Measurements from ENCODE around the gene MAN2B1.
A peak's percentile ranks its signal among the peaks of the same experiment; 100 is the strongest.
"Not testable (repeated sequence)": the region's sequence is repeated elsewhere in the genome, so short reads cannot be mapped to it uniquely, and the experiment has no call there.

MAN2B1 gene

GRCh38 chr19:12687496-12688196 is 21.1 kb upstream of the MAN2B1 start, which contains the start of gene GNG14:
Gene GNG14 (plus strand): TSS chr19:12687998. CDS start chr19:12688049, 51 bp downstream.
- DNase-seq, result no peak

DNA sequence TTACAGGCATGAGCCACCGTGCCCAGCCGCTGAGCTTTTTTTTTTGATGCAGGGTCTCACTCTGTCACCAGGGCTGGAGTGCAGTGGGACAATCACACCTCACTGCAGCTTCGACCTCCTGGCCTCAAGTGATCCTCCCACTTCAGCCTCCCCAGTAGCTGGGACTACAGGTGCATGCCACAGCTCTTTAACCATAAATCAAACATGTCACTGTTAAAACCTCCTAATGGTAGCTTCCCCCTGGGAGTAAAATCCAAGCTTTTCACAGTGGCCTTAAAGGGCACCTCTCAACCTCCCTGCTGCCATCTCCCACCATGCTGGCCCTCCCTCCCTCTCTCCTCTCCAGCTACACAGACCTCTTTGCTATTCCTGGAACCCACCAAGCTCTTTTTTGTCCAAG is 19.3 kb upstream of the MAN2B1 start:
- DNase-seq, result no peak

DNA sequence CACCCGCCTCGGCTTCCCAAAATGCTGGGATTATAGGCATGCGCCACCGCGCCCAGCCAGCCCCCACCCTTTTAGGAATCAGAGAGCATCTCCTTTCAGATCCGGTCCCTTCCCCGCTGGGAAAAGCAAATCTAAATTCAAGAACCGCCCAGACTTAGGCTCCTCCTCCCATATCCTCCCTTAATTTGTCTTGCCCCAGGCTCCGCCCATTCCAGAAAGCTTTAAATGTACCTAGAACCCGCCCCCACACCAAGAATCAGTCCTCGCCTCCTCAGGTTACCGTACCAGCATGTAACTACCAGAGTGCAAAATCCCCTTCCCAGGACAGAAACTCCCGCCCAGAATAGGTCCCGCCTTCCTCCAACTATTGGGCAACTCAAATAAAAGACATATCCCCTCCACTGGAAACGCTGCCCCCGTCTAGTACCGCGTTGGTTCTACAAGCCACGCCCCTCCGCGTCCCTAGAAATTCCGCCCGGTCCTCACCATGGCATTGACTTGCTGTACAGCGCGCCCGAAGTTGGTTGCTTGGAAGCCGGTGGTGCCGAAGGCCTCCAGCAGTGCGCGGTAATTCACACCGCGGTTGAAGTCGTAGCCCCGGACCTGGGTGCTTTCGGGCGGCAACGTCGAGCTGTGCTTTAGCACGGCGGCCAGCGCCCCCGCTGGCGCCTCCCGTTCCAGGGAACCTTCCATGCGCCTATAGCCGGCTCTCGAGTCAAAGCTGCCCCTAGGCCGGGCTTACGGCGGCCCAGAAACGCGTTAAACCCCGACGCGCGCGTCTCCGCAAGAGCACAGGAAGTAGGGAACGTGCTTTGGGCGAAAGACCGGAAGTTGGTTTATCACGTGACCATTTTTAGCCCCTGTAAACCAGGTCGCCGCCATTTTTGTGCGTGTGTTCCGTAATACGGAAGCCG is 14.8 kb upstream of the MAN2B1 start, which contains the start of gene DHPS:
TSS of gene DHPS (minus strand) at position 807 of the 914 bp plus-strand sequence. CDS start at position 693, 114 bp downstream.
- DNase-seq, result peak; percentile 99

GRCh38 chr19:12680034-12680433 is 13.5 kb upstream of the MAN2B1 start:
- no peak for DNase-seq

DNA sequence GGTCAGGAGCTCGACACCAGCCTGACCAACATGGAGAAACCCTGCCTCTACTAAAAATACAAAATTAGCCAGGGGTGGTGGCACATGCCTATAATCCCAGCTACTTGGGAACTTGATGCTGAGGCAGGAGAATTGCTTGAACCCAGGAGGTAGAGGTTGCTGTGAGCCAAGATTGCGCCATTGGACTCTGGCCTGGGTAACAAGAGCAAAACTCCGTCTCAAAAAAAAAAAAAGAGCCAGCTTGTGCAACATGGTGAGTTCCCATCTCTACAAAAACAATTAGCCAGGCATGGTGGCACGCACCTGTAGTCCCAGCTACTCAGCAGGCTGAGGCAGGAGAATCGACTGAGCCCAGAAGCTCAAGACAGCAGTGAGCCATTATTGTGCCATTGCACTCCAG is 11.5 kb upstream of the MAN2B1 start:
- not testable (repeated sequence) for DNase-seq

DNA sequence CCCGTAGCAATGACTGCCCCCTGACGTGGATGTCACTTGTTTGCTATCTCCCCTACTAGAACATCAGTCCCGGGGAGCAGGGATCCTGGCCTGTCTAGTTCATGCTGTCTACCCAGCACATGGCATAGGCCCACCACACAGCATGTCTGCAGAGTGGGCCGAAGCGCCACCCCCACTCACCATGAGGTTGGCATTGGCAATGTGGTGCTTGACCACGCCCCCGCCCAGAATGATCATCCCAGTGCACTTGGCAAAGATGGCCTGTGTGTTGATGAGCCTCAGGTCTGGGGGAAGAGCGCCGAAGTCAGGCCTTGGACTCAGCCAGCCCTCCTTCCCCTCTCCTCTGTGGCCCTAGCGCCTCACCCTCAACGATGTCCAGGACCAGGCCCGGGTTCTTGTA is 10.4 kb upstream of the MAN2B1 start:
- peak; percentile 4 for DNase-seq

- peak; percentile 92 for DNase-seq
Observed at GRCh38 chr19:12676384-12676792, 9.8 kb upstream of the MAN2B1 start.

DNA sequence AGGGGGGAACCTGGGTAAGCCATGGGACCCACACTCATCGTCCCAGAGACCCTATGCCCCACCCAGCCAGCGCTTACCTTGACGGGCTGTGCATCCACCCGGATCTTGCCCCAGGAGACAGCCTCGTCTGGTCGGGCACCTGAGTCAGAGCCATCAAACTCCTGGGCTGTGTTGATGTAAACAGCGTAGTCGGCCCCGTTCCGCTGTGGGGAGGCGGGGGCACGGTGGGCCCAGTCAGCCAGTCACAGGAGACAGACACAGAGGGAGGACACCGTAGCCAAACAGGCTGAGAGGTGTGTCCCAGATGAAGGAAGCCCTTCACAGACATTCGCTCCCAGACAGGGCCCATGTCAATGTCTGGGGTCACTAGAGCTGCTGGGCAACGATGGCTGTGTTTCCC is 9.4 kb upstream of the MAN2B1 start:
- DNase-seq, result no peak

DNA sequence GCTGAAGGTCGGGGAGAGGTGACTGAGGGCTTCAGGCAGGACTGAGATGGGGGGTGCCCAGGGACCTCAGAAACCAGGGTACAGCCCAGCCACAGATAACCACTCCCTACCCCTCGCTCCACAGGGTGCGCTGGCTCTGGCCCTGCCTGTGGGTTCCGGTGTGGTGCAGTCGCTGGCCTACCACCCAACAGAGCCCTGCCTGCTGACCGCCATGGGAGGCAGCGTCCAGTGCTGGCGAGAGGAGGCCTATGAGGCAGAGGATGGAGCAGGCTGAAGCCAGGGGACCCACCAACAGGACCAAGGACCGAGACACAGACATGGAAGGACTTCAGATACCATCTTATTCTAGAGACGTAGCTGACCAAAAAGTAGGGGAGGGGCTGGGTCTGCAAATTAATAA is 8.9 kb upstream of the MAN2B1 start:
- DNase-seq, result no peak

DNA sequence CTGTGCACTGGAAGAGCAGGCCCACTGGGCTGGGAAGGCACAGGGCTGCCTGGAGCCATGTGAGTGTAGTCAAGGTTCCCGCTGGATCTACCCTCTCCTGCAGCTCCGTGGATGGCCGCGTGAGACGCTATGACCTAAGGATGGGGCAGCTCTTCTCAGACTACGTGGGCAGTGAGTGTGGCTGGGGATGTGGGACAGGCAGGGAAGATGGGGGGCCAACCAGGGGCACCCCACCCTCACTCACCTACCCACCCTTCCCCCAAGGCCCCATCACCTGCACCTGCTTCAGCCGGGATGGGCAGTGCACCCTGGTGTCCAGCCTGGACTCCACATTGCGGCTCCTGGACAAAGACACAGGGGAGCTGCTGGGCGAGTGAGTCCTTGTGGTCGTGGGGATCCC is 6.2 kb upstream of the MAN2B1 start:
- no peak for DNase-seq

GRCh38 chr19:12670159-12670928 is 3.8 kb upstream of the MAN2B1 start:
- no peak for DNase-seq

- DNase-seq, result peak; percentile 90
Observed at GRCh38 chr19:12669270-12670158, 3.0 kb upstream of the MAN2B1 start.

DNA sequence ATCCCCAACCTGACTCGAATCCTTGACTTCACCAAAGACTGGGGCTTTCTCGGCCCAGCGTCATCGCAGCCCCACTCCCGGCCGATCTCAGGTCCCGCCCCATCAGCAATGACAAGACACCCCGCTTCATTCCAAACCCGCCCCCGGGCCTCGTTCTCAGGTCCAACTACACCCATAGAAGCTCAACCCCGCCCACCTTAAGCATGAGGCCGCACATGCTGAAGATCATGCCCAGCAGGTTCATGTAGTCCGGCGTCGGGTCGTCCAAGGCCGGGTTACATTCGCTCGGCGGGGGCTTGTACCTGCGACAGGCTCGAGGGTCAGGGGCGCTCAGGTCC is 2.4 kb upstream of the MAN2B1 start:
- peak; percentile 82 for DNase-seq

DNA sequence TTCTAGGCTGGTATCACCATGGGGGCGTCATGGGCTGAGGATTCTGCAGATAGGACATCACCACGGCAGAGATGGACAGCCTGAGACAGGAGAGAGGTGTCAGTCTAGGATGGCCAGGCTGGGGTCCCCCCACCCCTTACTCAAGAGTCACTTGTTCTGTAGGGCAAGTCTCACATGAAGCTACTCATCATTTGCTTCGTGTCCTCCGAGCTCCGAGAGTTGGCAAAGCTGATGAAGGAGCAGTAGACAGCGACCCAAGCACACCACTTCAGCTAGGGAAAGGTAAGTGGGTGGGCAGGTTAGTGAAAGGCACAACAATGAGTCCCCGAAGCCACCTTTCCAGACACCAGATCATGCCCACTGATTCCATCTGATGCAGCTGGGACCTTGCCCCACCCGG is 1.8 kb upstream of the MAN2B1 start:
- no peak for DNase-seq

DNA sequence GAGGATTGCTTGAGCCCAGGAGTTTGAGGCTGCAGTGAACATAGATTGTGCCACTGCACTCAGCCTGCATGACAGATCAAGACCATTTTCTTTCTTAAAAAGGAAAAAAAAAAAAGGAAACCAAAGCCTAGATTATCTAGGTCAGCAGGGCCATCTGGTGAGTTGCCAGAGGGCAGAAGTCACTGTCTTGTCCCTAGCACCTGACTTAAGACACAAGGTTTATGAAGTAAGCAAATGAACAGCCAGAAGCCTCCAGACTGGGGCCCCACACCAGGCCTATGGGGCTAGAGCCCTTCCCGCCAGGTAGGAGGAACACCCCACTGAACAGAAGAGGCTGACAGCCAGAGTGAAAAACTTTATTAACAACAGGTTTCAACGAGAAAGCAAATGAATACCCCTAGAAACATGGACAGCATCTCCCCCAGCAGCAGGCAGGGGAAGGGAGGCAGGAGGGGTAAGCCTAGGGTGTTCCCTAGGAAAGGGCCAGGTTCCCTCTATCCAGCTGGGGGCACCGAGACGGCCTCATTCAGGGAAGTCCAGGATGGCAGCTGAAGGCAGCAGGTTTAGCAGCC is 1.3 kb upstream of the MAN2B1 start:
- DNase-seq, result no peak

- DNase-seq, result no peak
Observed at GRCh38 chr19:12665671-12666264, 774 bp downstream of the MAN2B1 start.

DNA sequence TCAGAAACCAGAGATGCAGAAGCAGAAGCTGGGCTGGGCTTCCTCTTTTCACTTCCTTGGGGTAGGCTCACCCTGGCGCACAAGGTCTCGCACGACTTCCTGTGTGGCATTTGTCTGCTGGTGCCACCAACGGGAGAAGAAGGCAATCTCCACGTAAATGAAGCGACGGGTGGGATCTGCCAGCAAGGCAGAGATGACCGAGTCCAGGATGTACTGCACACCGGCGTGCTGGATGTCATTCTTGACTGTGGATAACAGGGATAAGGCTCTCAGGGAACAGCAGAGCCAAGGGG is 1.3 kb downstream of the MAN2B1 start:
- peak; percentile 80 for DNase-seq

DNA sequence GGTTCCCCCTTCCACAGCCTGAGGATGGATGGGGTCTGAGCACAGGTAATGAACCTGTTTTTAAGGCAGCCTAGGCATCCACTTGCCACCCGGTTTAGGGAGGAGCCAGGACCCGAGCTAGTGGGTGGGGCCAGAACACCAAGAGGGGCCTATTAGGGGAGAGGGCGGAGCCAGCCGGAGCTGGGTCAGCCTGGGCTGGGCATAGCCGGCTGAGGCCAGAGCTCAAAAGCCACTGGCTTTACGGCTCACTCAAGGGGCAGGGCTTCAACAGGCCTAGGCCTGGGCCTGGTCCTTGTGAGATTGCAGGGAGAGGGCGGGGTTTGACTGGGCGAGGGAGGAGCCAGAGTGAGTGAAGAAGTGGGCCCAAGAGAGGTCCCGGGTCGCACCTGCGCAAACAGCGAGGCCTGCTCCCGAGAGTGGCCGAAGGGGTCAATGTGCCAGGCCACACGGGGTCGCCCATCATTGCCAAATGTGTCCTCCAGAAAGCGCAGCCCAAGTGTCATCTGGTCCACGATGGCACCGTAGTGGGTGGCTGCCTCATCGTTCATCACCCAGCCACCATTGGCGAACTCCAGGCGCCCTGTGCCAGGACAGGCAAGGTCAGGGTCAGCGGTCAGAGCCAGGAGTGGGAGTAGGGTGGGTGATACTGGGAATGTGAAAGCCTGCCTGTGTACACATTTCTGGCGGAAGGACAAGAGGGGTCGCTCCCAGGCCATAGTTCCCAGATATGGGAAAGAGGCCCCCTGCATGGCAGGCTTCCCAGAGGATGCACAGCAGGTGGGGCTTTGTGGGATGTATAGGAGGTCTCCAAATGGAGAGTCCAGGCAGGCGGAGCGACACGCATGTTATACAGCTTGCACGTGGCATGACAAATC is 1.9 kb downstream of the MAN2B1 start:
- peak; percentile 74 for DNase-seq

DNA sequence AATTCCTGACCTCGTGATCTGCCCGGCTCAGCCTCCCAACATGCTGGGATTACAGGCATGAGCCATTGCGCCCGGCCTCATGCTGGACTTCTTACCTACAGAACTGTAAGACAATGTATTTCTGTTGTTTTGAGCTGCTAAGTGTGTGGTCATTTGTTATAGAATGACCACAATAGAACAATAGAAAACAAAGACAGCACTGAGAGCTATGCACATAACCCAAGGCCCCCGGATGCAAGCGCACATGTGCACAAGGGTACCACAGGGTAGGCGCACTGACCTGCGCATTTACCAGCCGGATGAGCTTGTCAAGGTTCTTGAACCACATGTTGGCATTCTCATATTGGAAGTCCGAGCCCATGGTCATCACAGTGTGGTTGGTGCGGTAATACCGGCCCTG is 5.6 kb downstream of the MAN2B1 start:
- DNase-seq, result no peak

DNA sequence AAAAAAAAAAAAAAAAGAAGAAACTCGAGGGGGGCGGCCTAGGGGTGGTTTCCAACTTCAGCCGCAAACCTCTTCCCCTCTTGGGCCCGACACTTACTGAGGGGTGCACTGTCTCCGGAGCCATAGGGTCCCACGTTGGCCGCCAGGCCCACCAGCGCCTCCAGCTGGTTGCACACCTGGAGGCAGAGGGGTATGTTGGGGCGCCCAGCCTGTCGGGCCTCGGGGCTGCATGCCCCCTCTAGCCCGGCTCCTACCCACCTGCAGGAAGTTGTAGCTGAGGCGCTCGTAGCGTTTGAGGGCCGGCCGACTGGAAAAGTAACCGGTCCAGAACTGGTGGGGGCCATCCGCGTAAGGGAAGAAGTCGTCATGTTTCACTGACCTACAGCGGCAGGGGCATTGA is 8.6 kb downstream of the MAN2B1 start:
- DNase-seq, result no peak

Measured in hematopoietic multipotent progenitor cell treated with erythropoietin and hydrocortisone succinate and interleukin-3 and kit ligand, for 6 days (in vitro differentiated cells).